ENCODE data around the gene PIAS1. TPM values are rescaled to one million over a fixed set of nuclear protein-coding genes. Genes with fewer than 3 reads are reported as not detected.
A peak's percentile ranks its signal among the peaks of the same experiment; 100 is the strongest.

PIAS1 gene
- total and polyA plus RNA-seq, 9 of the 15 experiments (the other 6 are each of a cell fraction or from before 2014, with no cell fraction given), result 18.0 to 59.1 (median 28.5) TPM

- Histone ChIP-seq H3K27me3 (ENCODE audit: control insufficient read depth in 2 of 2, insufficient read depth in 2 of 2, low read length in 2 of 2) (no peaks in the 10 kb centered on the region), H3K9me1 (ENCODE audit: control insufficient read depth, insufficient read depth, low read length) (no peaks in the 10 kb centered on the region), H4K20me1 (replicated peaks; ENCODE audit: control insufficient read depth, insufficient read depth, low read length) (no peaks in the 10 kb centered on the region), H3K9ac (ENCODE audit: insufficient read depth in 1 of 2, low read depth in 2 of 2, low read length in 2 of 2) (no peak overlapping the region), H3K9me3 (replicated peaks; ENCODE audit: control insufficient read depth, insufficient read depth, low read depth, low read length) (no peaks in the 10 kb centered on the region), H3K36me3 (ENCODE audit: control insufficient read depth, insufficient read depth, low read length) (peaks cover 87% of the 10 kb centered on the region), H3K4me3 (no peak overlapping the region), H3K27ac (ENCODE audit: extremely low read depth, low read depth, low read length) (no peak overlapping the region), H3K4me1 (replicated peaks in 1 of 2; ENCODE audit: control insufficient read depth in 2 of 2, insufficient read depth in 2 of 2, low read length in 2 of 2) (no peaks in the 10 kb centered on the region), H3K79me2 (ENCODE audit: control insufficient read depth, insufficient read depth, low read length) (no peaks in the 10 kb centered on the region), H2AFZ (ENCODE audit: low read depth, low read length) (no peak overlapping the region), H3K4me2 (ENCODE audit: insufficient read depth, low read length) (no peak overlapping the region)
- DNase-seq (ENCODE audit: extremely low read depth in 1 of 4, low spot score in 3 of 4) (no peak), ATAC-seq (no peak; the same call in 2 of the 3 replicates), FAIRE-seq (no peak)
- no TSS peak for BruUV-seq (replicated peaks)
- in situ Hi-C loops (cut with MboI), result no loop called here
- intact Hi-C loops (cut with micrococcal nuclease), result no loop called here
- ChIA-PET POLR2A (interaction anchor here (1.2 kb wide), 1 partner anchor 12 kb away, joined by 3 read pairs; no protein-coding TSS in a partner anchor), CTCF (ENCODE audit: low intra/inter-chr PET ratio) (no interaction called here)
- TF ChIP-seq ZZZ3 (IDR thresholded peaks at IDR 0.05) (no peak), POLR2AphosphoS2 (IDR thresholded peaks at IDR 0.05; ENCODE audit: low read length) (0 out of 2 replicates have a peak, but pooled peaks have one; percentile 10)
- WGBS (ENCODE audit: insufficient coverage, low coverage, missing lambda C conversion rate), result 75% methylated on average over 5 of the region's 5 CpGs
Observed at GRCh38 chr15:68186671-68187397, 132.7 kb downstream of the PIAS1 start.

- intact Hi-C loops (cut with micrococcal nuclease), result no loop called here
- Histone ChIP-seq H3K4me2 (ENCODE audit: insufficient read depth, low read length) (no peak overlapping the region), H3K4me3 (no peak overlapping the region), H3K9ac (ENCODE audit: insufficient read depth in 1 of 2, low read depth in 2 of 2, low read length in 2 of 2) (no peak overlapping the region), H3K9me3 (replicated peaks; ENCODE audit: control insufficient read depth, insufficient read depth, low read depth, low read length) (no peaks in the 10 kb centered on the region), H3K27ac (ENCODE audit: extremely low read depth, low read depth, low read length) (no peak overlapping the region), H3K36me3 (ENCODE audit: control insufficient read depth, insufficient read depth, low read length) (peaks cover 90% of the 10 kb centered on the region), H4K20me1 (replicated peaks; ENCODE audit: control insufficient read depth, insufficient read depth, low read length) (no peaks in the 10 kb centered on the region), H3K4me1 (replicated peaks in 1 of 2; ENCODE audit: control insufficient read depth in 2 of 2, insufficient read depth in 2 of 2, low read length in 2 of 2) (no peaks in the 10 kb centered on the region), H2AFZ (ENCODE audit: low read depth, low read length) (no peak overlapping the region), H3K27me3 (ENCODE audit: control insufficient read depth in 2 of 2, insufficient read depth in 2 of 2, low read length in 2 of 2) (no peaks in the 10 kb centered on the region), H3K9me1 (ENCODE audit: control insufficient read depth, insufficient read depth, low read length) (no peaks in the 10 kb centered on the region), H3K79me2 (ENCODE audit: control insufficient read depth, insufficient read depth, low read length) (no peaks in the 10 kb centered on the region)
- ATAC-seq (no peak), FAIRE-seq (no peak), DNase-seq (ENCODE audit: extremely low read depth in 1 of 4, low spot score in 3 of 4) (no peak)
- ChIA-PET POLR2A (interaction anchor here (0.6 kb wide), 1 partner anchor 13 kb away, joined by 3 read pairs; no protein-coding TSS in a partner anchor), CTCF (ENCODE audit: low intra/inter-chr PET ratio) (no interaction called here)
- 90% methylated on average over 8 of the region's 9 CpGs for whole genome bisulfite sequencing (ENCODE audit: insufficient coverage, low coverage, missing lambda C conversion rate)
- in situ Hi-C loops (cut with MboI), result no loop called here
- BruUV-seq (replicated peaks), result no TSS peak
- TF ChIP-seq ZFP36 (IDR thresholded peaks at IDR 0.05; ENCODE audit: low read depth, low read length, partially characterized antibody) (no peak), GTF2A2 (tag; IDR thresholded peaks at IDR 0.05) (no peak), YY1 (IDR thresholded peaks at IDR 0.05; ENCODE audit: borderline replicate concordance in 1 of 3, control insufficient read depth in 1 of 3, extremely low read depth in 1 of 3, insufficient read depth in 3 of 3, insufficient read length in 1 of 3, insufficient replicate concordance in 2 of 3, low read depth in 1 of 3, low read length in 2 of 3) (no peak), NUFIP1 (IDR thresholded peaks at IDR 0.05; ENCODE audit: partially characterized antibody) (no peak), SNRNP70 (optimal IDR thresholded peaks at IDR 0.05; ENCODE audit: low read depth, low read length) (no peak), ZNF133 (CRISPR knock-in tag; IDR thresholded peaks at IDR 0.05) (no peak), CBFA2T3 (IDR thresholded peaks at IDR 0.05) (no peak), NCOA6 (IDR thresholded peaks at IDR 0.05) (no peak)
- TF ChIP-seq, protein P1, sequence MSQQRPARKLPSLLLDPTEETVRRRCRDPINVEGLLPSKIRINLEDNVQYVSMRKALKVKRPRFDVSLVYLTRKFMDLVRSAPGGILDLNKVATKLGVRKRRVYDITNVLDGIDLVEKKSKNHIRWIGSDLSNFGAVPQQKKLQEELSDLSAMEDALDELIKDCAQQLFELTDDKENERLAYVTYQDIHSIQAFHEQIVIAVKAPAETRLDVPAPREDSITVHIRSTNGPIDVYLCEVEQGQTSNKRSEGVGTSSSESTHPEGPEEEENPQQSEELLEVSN (IDR thresholded peaks at IDR 0.05; ENCODE audit: borderline replicate concordance in 1 of 2, extremely low read depth in 1 of 2, insufficient read depth in 1 of 2, insufficient read length in 1 of 2, low read depth in 1 of 2, low read length in 1 of 2, poor library complexity in 1 of 2, severe bottlenecking in 1 of 2), result no peak
Observed at GRCh38 chr15:68187559-68187958, 133.4 kb downstream of the PIAS1 start.

Measured in K562 (cell line).